ENCODE results near the gene WFIKKN2. TPM values are rescaled to one million over a fixed set of nuclear protein-coding genes. Genes with fewer than 3 reads are reported as not detected.

WFIKKN2 gene
- total RNA-seq (ENCODE audit: low replicate concordance), result not detected in 2 replicates

DNA sequence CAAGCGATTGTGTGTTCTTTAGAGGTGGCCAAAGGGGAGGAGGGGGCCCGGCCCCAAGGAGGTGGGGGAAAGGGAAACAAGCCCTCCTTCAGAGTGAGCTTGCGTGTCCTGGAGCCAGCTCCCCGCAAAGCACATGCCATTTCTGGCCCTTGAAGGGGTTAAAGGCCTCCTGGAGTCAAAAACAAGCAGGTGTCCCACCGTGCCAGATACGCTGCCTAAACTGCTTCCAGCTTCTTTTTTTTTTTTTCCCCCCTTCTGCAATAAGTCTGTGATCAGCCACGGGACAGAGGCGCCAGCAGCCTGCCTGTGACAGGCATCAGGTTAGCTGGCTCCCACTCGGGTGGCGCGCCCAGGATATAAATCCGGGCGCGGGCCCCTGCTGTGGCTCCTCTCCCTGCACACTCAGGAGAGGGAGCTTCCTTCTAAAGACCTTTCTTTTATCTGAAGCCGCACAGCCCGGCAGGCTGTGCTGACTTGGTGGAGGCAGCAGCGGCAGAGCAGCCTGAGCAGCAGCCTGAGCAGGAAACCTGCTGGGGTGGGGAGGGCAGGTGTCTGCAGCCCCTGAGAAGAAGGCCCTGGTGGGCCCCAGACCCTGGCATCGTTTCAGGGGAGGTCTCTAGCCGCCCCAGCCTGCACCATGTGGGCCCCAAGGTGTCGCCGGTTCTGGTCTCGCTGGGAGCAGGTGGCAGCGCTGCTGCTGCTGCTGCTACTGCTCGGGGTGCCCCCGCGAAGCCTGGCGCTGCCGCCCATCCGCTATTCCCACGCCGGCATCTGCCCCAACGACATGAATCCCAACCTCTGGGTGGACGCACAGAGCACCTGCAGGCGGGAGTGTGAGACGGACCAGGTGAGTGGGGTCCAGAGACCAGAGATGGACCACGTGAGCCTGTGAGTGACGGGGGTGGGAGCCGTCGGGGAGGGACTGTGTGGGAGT is at the start of gene WFIKKN2:
TSS of gene WFIKKN2 (plus strand) at position 286 of the 934 bp plus-strand sequence. CDS start at position 638, 352 bp downstream.
- no peak within 1 kb of the TSS for H3K4me3 ChIP-seq
- Mint-ChIP-seq H3K27ac (peak within 1 kb of the TSS; percentile 79), H3K36me3 (no peaks in the 10 kb centered on the region), H3K4me1 (peaks cover 64% of the 10 kb centered on the region), H3K27me3 (ENCODE audit: insufficient read depth, low read depth) (peaks cover 20% of the 10 kb centered on the region), H3K9me3 (no peaks in the 10 kb centered on the region), H3K4me3 (peak within 1 kb of the TSS; percentile 75)
- TF ChIP-seq, protein P1, sequence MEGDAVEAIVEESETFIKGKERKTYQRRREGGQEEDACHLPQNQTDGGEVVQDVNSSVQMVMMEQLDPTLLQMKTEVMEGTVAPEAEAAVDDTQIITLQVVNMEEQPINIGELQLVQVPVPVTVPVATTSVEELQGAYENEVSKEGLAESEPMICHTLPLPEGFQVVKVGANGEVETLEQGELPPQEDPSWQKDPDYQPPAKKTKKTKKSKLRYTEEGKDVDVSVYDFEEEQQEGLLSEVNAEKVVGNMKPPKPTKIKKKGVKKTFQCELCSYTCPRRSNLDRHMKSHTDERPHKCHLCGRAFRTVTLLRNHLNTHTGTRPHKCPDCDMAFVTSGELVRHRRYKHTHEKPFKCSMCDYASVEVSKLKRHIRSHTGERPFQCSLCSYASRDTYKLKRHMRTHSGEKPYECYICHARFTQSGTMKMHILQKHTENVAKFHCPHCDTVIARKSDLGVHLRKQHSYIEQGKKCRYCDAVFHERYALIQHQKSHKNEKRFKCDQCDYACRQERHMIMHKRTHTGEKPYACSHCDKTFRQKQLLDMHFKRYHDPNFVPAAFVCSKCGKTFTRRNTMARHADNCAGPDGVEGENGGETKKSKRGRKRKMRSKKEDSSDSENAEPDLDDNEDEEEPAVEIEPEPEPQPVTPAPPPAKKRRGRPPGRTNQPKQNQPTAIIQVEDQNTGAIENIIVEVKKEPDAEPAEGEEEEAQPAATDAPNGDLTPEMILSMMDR (IDR thresholded peaks at IDR 0.05), result no peak
- TF ChIP-seq EZH2 (IDR thresholded peaks at IDR 0.05) (no peak), EZH2phosphoT487 (IDR thresholded peaks at IDR 0.05) (no peak)
- peaks cover 36% of the 10 kb centered on the region for H3K4me1 ChIP-seq
- H3K79me2 ChIP-seq (ENCODE audit: low read depth), result no peaks in the 10 kb centered on the region
- no peaks in the 10 kb centered on the region for H3K27me3 ChIP-seq
- H3K9me3 ChIP-seq (ENCODE audit: low read depth), result no peaks in the 10 kb centered on the region
- DNase-seq (ENCODE audit: low spot score), result peak; percentile 48
- no peak within 1 kb of the TSS for H2AFZ ChIP-seq (replicated peaks)
- H3F3A ChIP-seq (ENCODE audit: low read depth), result peaks cover 16% of the 10 kb centered on the region
- H4K20me1 ChIP-seq (ENCODE audit: low read depth), result no peaks in the 10 kb centered on the region
- no peaks in the 10 kb centered on the region for H3K36me3 ChIP-seq
- no peak within 1 kb of the TSS for H3K9ac ChIP-seq
- no peak within 1 kb of the TSS for H3K27ac ChIP-seq
- H3K4me2 ChIP-seq, result peak within 1 kb of the TSS; percentile 53

GRCh38 chr17:50785946-50786570 is 49.3 kb upstream of the WFIKKN2 start:
- no peak overlapping the region for H3K27ac ChIP-seq
- Mint-ChIP-seq H3K27me3 (ENCODE audit: insufficient read depth, low read depth) (peaks cover 8% of the 10 kb centered on the region), H3K36me3 (no peaks in the 10 kb centered on the region), H3K4me1 (peaks cover 19% of the 10 kb centered on the region), H3K27ac (no peak overlapping the region), H3K9me3 (no peaks in the 10 kb centered on the region), H3K4me3 (no peak overlapping the region)
- H3K27me3 ChIP-seq, result no peaks in the 10 kb centered on the region
- H3K9ac ChIP-seq, result no peak overlapping the region
- H3F3A ChIP-seq (ENCODE audit: low read depth), result no peaks in the 10 kb centered on the region
- TF ChIP-seq EZH2phosphoT487 (IDR thresholded peaks at IDR 0.05) (no peak), EZH2 (IDR thresholded peaks at IDR 0.05) (no peak)
- TF ChIP-seq, protein P1 (IDR thresholded peaks at IDR 0.05), result no peak
- no peaks in the 10 kb centered on the region for H3K9me3 ChIP-seq (ENCODE audit: low read depth)
- peaks cover 10% of the 10 kb centered on the region for H3K4me1 ChIP-seq
- H4K20me1 ChIP-seq (ENCODE audit: low read depth), result no peaks in the 10 kb centered on the region
- no peak overlapping the region for H2AFZ ChIP-seq (replicated peaks)
- no peak for DNase-seq (ENCODE audit: low spot score)
- H3K4me3 ChIP-seq, result no peak overlapping the region
- no peaks in the 10 kb centered on the region for H3K36me3 ChIP-seq
- H3K4me2 ChIP-seq, result no peak overlapping the region
- no peaks in the 10 kb centered on the region for H3K79me2 ChIP-seq (ENCODE audit: low read depth)

GRCh38 chr17:50787106-50787505 is 48.3 kb upstream of the WFIKKN2 start:
- Mint-ChIP-seq H3K4me3 (no peak overlapping the region), H3K36me3 (no peaks in the 10 kb centered on the region), H3K27me3 (ENCODE audit: insufficient read depth, low read depth) (peaks cover 8% of the 10 kb centered on the region), H3K4me1 (peaks cover 19% of the 10 kb centered on the region), H3K27ac (peak overlapping the region; percentile 64), H3K9me3 (no peaks in the 10 kb centered on the region)
- Histone ChIP-seq H3K9ac (no peak overlapping the region), H3K36me3 (no peaks in the 10 kb centered on the region), H3K27ac (no peak overlapping the region), H3K4me1 (peaks cover 10% of the 10 kb centered on the region), H4K20me1 (ENCODE audit: low read depth) (no peaks in the 10 kb centered on the region), H3K4me3 (no peak overlapping the region), H3K9me3 (ENCODE audit: low read depth) (no peaks in the 10 kb centered on the region), H3K4me2 (no peak overlapping the region), H3K27me3 (no peaks in the 10 kb centered on the region), H2AFZ (replicated peaks) (peak overlapping the region; percentile 76), H3F3A (ENCODE audit: low read depth) (no peaks in the 10 kb centered on the region), H3K79me2 (ENCODE audit: low read depth) (no peaks in the 10 kb centered on the region)
- TF ChIP-seq EZH2 (IDR thresholded peaks at IDR 0.05) (no peak), EZH2phosphoT487 (IDR thresholded peaks at IDR 0.05) (no peak)
- TF ChIP-seq, protein P1 (IDR thresholded peaks at IDR 0.05), result no peak
- no peak for DNase-seq (ENCODE audit: low spot score)

All from neural progenitor cell (in vitro differentiated cells).